Panc1 (cell line): ENCODE data around the gene SCAMP4. TPM values are rescaled to one million over a fixed set of nuclear protein-coding genes. Genes with fewer than 3 reads are reported as not detected.

Experiments
- ATAC-seq: fragments of 200-7000 bp; cut with Tn5 transposase; 2 replicates; pipeline ENCODE4 v1.9.1; 2020; ENCODE audit warnings: mild to moderate bottlenecking, moderate library complexity
- BruUV-seq: library from RNA; stranded (reverse); fragments of 400-500 nt; replicated peaks from 2 replicates; lab custom pipeline; 2021; lab: Mats Ljungman, UMichigan
- CTCF ChIA-PET: fragments of 300-600 bp; sonication (Branson Sonifier 250); formaldehyde crosslinking; loops from one replicate; lab custom pipeline; 2022; ENCODE audit warnings: antibody characterized with exemption; lab: Charles Lee
- POLR2A ChIA-PET: fragments of 300-600 bp; sonication (Branson Sonifier 250); formaldehyde crosslinking; loops from one replicate; lab custom pipeline; 2022; ENCODE audit warnings: antibody characterized with exemption; lab: Charles Lee
- DNase-seq: peaks from one replicate; pipeline ENCODE4 v3.0.0-alpha.2; 2010; ENCODE audit warnings: low read depth, low spot score
- H3K27ac ChIP-seq: 2 replicates; pipeline ENCODE4 v1.5.1; 2011; ENCODE audit warnings: mild to moderate bottlenecking, low read length, inconsistent platforms
- H3K27me3 ChIP-seq: fragments of 200-500 bp; sonication (Bioruptor generic); 2 replicates; pipeline ENCODE4 v1.6.0; 2014; ENCODE audit warnings: low read length, inconsistent platforms; ENCODE audit not compliant: control insufficient read depth, insufficient read depth
- H3K36me3 ChIP-seq: fragments of 200-500 bp; sonication (Bioruptor generic); 2 replicates; pipeline ENCODE4 v1.5.1; 2014; ENCODE audit warnings: inconsistent platforms, mild to moderate bottlenecking, low read length, moderate library complexity; ENCODE audit not compliant: control insufficient read depth, insufficient read depth
- H3K4me1 ChIP-seq: 2 replicates; pipeline ENCODE4 v1.5.1; 2011; ENCODE audit warnings: inconsistent platforms, mild to moderate bottlenecking, low read length, moderate library complexity; ENCODE audit not compliant: control insufficient read depth, insufficient read depth
- H3K4me3 ChIP-seq, 2 experiments: 2 replicates each; pipeline ENCODE4 v1.5.1; 2011 to 2012; ENCODE audit warnings: low read depth in 2 of 2, low read length in 2 of 2, mild to moderate bottlenecking in 2 of 2, inconsistent platforms in 1 of 2, moderate library complexity in 1 of 2
- H3K9me3 ChIP-seq: fragments of 200-500 bp; sonication (Bioruptor generic); 2 replicates; pipeline ENCODE4 v1.5.1; 2014; ENCODE audit warnings: low read depth, mild to moderate bottlenecking, inconsistent platforms, low read length, moderate library complexity; ENCODE audit not compliant: control insufficient read depth, insufficient read depth
- CTCF ChIP-seq: fragments of 450-650 bp; IDR thresholded peaks from 2 replicates; pipeline ENCODE4 v1.5.1; 2017; ENCODE audit warnings: mild to moderate bottlenecking
- POLR2AphosphoS5 ChIP-seq: IDR thresholded peaks from 2 replicates; pipeline ENCODE4 v1.6.1; 2012; ENCODE audit warnings: mild to moderate bottlenecking, low read depth, low read length, moderate library complexity
- REST ChIP-seq, 2 experiments: IDR thresholded peaks; 2 replicates each; pipeline ENCODE4 v1.6.1; 2011 to 2012; ENCODE audit warnings: low read depth in 2 of 2, control low read depth in 1 of 2, low read length in 1 of 2, mild to moderate bottlenecking in 1 of 2, moderate library complexity in 1 of 2; ENCODE audit not compliant: insufficient read depth in 1 of 2
- SIN3A ChIP-seq: IDR thresholded peaks from 2 replicates; pipeline ENCODE4 v1.6.1; 2012; ENCODE audit warnings: low read depth, mild to moderate bottlenecking, low read length, moderate library complexity, borderline replicate concordance; ENCODE audit not compliant: insufficient read depth
- TCF7L2 ChIP-seq: IDR thresholded peaks from 2 replicates; pipeline ENCODE4 v1.6.1; 2011; ENCODE audit warnings: mild to moderate bottlenecking, low read depth, low read length, inconsistent platforms
- in situ Hi-C: cut with HindIII; loops from 2 replicates; pipeline ENCODE4 v1.10.0; 2016; ENCODE audit warnings: low sequenced_read_pairs, low pct_unique_long_range_greater_than_20kb
- intact Hi-C: fragments of 100-400 bp; cut with micrococcal nuclease; formaldehyde crosslinking; loops from one replicate; pipeline ENCODE4 v1.10.0; 2022; ENCODE audit not compliant: unreplicated experiment
- total RNA-seq: library from RNA; stranded (reverse); gene quantifications from one replicate; pipeline ENCODE4 v1.2.1, GENCODE V29; 2021; ENCODE audit not compliant: unreplicated experiment

SCAMP4 gene
- total RNA-seq, 1 experiment from 2014 or later: 98.4 TPM

GRCh38 chr19:1920644-1921043 lies 15.4 kb downstream of the SCAMP4 start:
- no TSS peak for BruUV-seq
- no peaks in the 10 kb centered on the region; the same call in 1 of the 2 replicates for H3K36me3 ChIP-seq
- H3K4me1 ChIP-seq: no peaks in the 10 kb centered on the region
- DNase-seq (no peak), ATAC-seq (no peak)
- in situ Hi-C loops: no loop called here
- intact Hi-C loops: no loop called here
- no peak overlapping the region for H3K27ac ChIP-seq
- TF ChIP-seq TCF7L2: no peak
- H3K27me3 ChIP-seq: no peaks in the 10 kb centered on the region
- no peak overlapping the region for H3K4me3 ChIP-seq
- no peaks in the 10 kb centered on the region for H3K9me3 ChIP-seq
- CTCF ChIA-PET: no interaction called here
- POLR2A ChIA-PET: no interaction called here

- Histone ChIP-seq H3K27ac (no peak overlapping the region), H3K9me3 (no peaks in the 10 kb centered on the region), H3K27me3 (no peaks in the 10 kb centered on the region), H3K4me3 (no peak overlapping the region), H3K36me3 (no peaks in the 10 kb centered on the region; the same call in 1 of the 2 replicates), H3K4me1 (no peaks in the 10 kb centered on the region)
- no TSS peak for BruUV-seq
- in situ Hi-C loops: no loop called here
- intact Hi-C loops: no loop called here
- DNase-seq (no peak), ATAC-seq (no peak)
- ChIA-PET POLR2A (no interaction called here), CTCF (no interaction called here)
- TF ChIP-seq SIN3A (no peak), REST (IDR thresholded peaks at IDR 0.05; ENCODE audit: insufficient read depth in 1 of 2, low read depth in 2 of 2, low read length in 1 of 2) (no peak), TCF7L2 (no peak), POLR2AphosphoS5 (no peak)
Observed at GRCh38 chr19:1921326-1921725, 16.1 kb downstream of the SCAMP4 start.

GRCh38 chr19:1921825-1922224 lies 16.6 kb downstream of the SCAMP4 start:
- H3K27me3 ChIP-seq: no peaks in the 10 kb centered on the region
- no TSS peak for BruUV-seq
- H3K27ac ChIP-seq: no peak overlapping the region
- no peaks in the 10 kb centered on the region; the same call in 1 of the 2 replicates for H3K36me3 ChIP-seq
- no peaks in the 10 kb centered on the region for H3K4me1 ChIP-seq
- intact Hi-C loops: no loop called here
- no peak for ATAC-seq
- no peaks in the 10 kb centered on the region for H3K9me3 ChIP-seq
- in situ Hi-C loops: no loop called here
- no peak for DNase-seq
- TF ChIP-seq POLR2AphosphoS5 (no peak), CTCF (no peak), TCF7L2 (no peak), REST (IDR thresholded peaks at IDR 0.05; ENCODE audit: insufficient read depth in 1 of 2, low read depth in 2 of 2, low read length in 1 of 2) (no peak), SIN3A (no peak)
- H3K4me3 ChIP-seq: no peak overlapping the region
- POLR2A ChIA-PET: no interaction called here
- CTCF ChIA-PET: no interaction called here
